Right cardiac atrium (tissue), 5 donors: ENCODE data around the gene ADAMTS17. TPM values are rescaled to one million over a fixed set of nuclear protein-coding genes. Genes with fewer than 3 reads are reported as not detected.

Source experiments
- ATAC-seq, 2 donors: fragments of 200-7000 bp; cut with Tn5 transposase; one replicate each; pipeline versions ENCODE4 v1.8.0 to v1.9.1; 2020; ENCODE audit warnings: moderate library complexity in 2 of 2, mild to moderate bottlenecking in 1 of 2
- DNase-seq, 3 donors: peaks; one replicate each; pipeline ENCODE4 v3.0.0-alpha.2; 2020
- H3K27ac ChIP-seq: one replicate; pipeline ENCODE4 v1.5.1; 2013; ENCODE audit warnings: mild to moderate bottlenecking, low read length, control low read depth, moderate library complexity
- H3K27me3 ChIP-seq: one replicate; pipeline ENCODE4 v1.6.1; 2013; ENCODE audit not compliant: control insufficient read depth, insufficient read depth
- H3K4me1 ChIP-seq: one replicate; pipeline ENCODE4 v1.6.1; 2013; ENCODE audit warnings: low read length; ENCODE audit not compliant: control insufficient read depth, insufficient read depth
- H3K4me3 ChIP-seq: one replicate; pipeline ENCODE4 v1.5.1; 2013; ENCODE audit warnings: low read length, control low read depth
- H3K9me3 ChIP-seq: one replicate; pipeline ENCODE4 v1.6.1; 2013; ENCODE audit warnings: low read length; ENCODE audit not compliant: control insufficient read depth
- WGBS: extraction: QIAGEN DNeasy Blood & Tissue Kit; methylation state at CpG from one replicate; pipeline ENCODE4 v1.1.7; 2013; 5-methylcytosine and 5-hydroxymethylcytosine counted together
- intact Hi-C, 4 donors: fragments of 100-400 bp; cut with DNase I; formaldehyde crosslinking; loops; one replicate each; pipeline versions ENCODE4 v1.11.0 to v1.14.0; 2022 to 2023
- polyA plus RNA-seq: library from polyadenylated mRNA; stranded (reverse); fragments of 200-250 nt; gene quantifications from one replicate; pipeline ENCODE4 v1.2.3, GENCODE V29; 2013
- total RNA-seq, 4 donors: library from RNA; stranded (reverse); fragmentation: NEBNext Ultra II Directional; extraction: Animal tissue kit (Norgen Biotek cat#: 25700); gene quantifications; one replicate each; pipeline ENCODE4 v1.2.1, GENCODE V29; 2021
- donor health status: healthy with polysubstance abuse.
- donor health status: DM: no; HTN: yes; CAD: no.
- donor health status: DM: no; HTN: no; CAD: no.
- donor health status: DM: no; HTN: yes; CAD: no; lungs with severe emphysema.
- donor health status: DM: yes; HTN: yes; CAD: no.

Gene ADAMTS17
- total and polyA plus RNA-seq, 5 donors, result 1.2 to 6.5 (median 2.6) TPM

DNA sequence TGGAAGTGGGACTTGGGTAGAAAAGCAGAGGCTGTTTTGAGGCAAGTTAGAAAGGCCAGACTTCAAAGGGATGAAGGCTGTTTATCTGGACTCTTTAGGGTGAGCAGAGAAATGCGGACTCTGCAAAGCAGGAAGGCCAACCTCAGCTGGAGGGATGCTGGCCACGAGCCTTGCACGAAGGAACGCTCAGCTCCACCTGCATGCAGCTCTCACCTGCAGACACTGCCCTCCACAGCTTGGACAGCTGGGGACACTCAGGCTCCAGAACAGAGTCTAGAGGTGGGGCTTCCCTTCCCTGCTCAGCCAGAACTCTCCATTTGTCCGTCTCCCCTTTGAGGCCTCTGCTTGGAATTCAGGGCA, 229.7 kb downstream of the ADAMTS17 start:
- ATAC-seq (no peak), DNase-seq (no peak)
- Histone ChIP-seq H3K4me3 (no peak overlapping the region), H3K27ac (peak overlapping the region; percentile 79), H3K27me3 (no peaks in the 10 kb centered on the region), H3K9me3 (no peaks in the 10 kb centered on the region), H3K4me1 (peaks cover 26% of the 10 kb centered on the region)
- WGBS, result 58% methylated on average over 5 of the region's 5 CpGs
- intact Hi-C loops, result no loop called here

DNA sequence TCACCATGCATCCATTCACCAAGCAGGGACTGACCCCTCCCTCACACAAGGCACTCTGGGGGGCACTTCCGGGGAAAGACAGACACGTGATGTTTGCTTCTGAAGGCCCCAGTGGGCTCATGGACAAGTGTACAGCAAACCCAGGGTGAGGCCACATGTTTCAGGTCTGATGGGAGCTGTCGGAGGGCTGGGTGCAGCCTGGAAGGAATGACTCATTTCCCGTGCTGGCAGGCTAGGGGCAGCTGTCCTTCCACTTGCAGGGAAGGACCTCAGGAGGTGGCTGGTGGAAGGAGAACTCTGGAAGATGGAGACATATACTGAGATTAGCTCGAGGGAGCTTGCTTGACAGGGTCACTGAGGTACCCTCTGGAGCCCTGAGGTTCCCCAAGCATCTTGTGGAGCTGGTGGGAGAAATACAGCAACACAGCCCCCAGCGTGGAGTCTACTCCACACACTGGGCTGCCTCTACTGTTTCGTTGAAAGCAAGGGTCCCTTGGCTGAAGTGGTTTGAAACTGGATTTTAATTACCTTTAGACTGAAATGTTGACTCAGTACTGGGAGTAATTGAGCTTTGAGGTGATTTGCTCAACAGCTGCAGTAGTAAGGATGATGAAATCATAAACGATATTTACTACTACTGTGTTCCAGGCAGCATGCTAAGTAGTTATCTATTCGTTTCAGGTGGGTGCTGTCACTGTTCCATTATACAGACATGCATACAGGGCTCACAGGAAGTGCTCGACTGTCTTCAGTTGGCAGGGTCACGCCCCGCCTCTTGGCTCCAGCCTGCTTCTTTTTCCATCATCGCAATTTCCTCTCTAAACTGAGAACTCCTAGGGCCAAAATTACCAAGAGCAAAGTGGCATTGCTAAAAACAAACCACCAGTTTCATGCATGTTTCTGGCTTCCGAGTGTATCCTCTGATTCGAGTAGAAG, 230.4 kb downstream of the ADAMTS17 start:
- WGBS, result 30% methylated on average over 15 of the region's 15 CpGs
- intact Hi-C loops, result no loop called here
- no peaks in the 10 kb centered on the region for H3K27me3 ChIP-seq
- H3K9me3 ChIP-seq, result no peaks in the 10 kb centered on the region
- ATAC-seq (peak; percentile 65 to 87), DNase-seq (peak; percentile 85 to 86 (median 86))
- peaks cover 21% of the 10 kb centered on the region for H3K4me1 ChIP-seq
- peak overlapping the region; percentile 79 for H3K27ac ChIP-seq
- no peak overlapping the region for H3K4me3 ChIP-seq

DNA sequence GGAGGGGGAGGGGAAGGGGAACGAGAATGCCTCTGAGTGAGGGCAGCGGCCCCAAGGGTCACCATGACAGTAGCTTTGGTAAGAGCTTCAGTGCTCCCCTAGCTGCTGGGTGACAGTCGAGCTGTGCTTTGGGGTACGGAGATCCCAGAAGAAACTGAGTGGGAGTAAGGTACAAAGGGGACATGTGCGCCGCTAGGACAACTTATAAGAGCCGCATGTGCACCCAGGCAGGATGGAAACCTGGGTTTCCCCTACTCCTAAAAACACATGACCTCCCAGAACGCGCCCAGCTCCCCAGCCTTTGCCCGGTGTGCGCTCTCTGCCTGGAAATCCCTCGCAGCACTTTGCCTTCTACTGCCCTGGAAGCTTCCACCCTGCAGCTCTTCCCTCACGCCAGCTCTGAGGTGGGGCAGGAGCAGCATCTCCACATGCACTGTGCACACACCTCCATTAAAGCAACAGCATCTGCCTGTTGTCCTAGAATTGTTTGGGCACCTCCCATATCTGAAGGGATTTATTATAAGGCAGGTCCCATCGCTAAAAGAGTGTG, 232.2 kb downstream of the ADAMTS17 start:
- ATAC-seq, result no peak
- Histone ChIP-seq H3K27ac (no peak overlapping the region), H3K27me3 (no peaks in the 10 kb centered on the region), H3K4me3 (no peak overlapping the region), H3K9me3 (no peaks in the 10 kb centered on the region), H3K4me1 (peaks cover 15% of the 10 kb centered on the region)
- DNase-seq, result no peak
- intact Hi-C loops, result no loop called here
- 90% methylated on average over 14 of the region's 14 CpGs for WGBS

DNA sequence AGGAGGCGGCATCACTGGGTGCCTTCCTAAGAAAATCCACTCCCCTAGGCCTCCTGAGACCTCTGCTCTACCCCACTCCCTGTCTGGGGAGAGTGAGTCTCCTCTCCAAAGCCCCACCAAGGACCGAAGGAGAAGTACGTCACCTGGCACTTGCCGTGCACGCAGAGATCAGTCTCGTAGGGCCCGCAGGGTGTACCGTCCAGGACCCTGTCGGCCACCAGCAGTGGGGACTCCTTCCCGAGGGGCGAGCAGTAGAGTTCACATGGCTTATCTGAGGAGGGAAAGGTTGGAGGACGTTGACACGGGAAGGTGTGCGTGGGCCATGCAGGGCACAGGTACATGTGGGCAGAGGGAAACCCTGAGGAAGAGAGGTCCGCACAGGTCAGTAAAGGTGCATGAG, 232.9 kb downstream of the ADAMTS17 start:
- DNase-seq, result no peak
- H3K9me3 ChIP-seq, result no peaks in the 10 kb centered on the region
- no peak overlapping the region for H3K27ac ChIP-seq
- 97% methylated on average over 15 of the region's 15 CpGs for WGBS
- H3K4me3 ChIP-seq, result no peak overlapping the region
- H3K4me1 ChIP-seq, result peaks cover 15% of the 10 kb centered on the region
- no peaks in the 10 kb centered on the region for H3K27me3 ChIP-seq
- ATAC-seq, result no peak
- intact Hi-C loops, result no loop called here

DNA sequence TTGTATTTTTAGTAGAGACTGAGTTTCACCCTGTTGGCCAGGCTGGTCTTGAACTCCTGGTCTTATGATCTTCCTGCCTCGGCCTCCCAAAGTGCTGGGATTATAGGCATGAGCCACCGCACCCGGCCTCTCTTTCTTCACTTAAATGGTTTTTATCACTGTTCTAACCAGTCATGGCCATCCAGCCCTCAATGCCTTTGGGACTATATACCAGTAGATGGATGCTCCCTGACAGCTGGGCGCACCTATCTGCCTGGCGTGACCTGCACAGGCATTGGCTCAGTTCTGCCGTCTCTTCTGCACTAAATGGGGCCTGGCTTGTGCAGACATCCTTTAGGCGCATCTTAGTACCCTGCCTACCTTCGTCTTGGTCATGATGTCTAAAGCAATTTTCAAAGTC, 233.4 kb downstream of the ADAMTS17 start:
- ATAC-seq, result no peak
- WGBS, result 98% methylated on average over 8 of the region's 8 CpGs
- peaks cover 15% of the 10 kb centered on the region for H3K4me1 ChIP-seq
- no peaks in the 10 kb centered on the region for H3K27me3 ChIP-seq
- intact Hi-C loops, result no loop called here
- H3K4me3 ChIP-seq, result no peak overlapping the region
- no peak overlapping the region for H3K27ac ChIP-seq
- no peak for DNase-seq
- no peaks in the 10 kb centered on the region for H3K9me3 ChIP-seq

DNA sequence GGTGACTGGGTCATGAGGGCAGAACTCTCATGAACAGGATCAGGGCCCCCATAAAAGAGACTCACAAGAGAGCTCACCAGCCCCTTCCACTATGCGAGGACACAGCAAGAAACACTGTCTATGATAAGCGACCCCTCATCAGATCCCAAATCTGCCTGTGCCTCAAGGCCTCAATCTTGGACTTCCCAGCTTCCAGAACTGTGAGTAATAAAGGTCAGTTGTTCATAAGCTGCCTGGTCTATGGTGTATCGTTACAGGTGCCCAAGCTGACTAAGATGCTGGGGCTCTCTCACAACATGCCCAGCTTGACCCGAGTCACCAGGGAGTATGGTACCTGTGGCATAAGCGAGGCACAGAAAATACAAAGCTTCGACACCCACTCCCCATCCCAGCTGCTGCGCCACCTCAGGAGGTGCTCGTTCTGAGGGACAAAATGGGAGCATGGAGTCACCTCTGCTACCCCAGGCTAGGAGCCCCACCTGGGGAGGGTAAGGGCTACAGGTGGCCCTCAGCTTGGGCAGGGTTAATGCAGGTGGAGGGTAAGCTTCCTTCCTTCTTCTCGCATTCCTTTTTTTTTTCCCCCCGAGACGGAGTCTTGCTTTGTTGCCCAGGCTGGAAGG, 234.1 kb downstream of the ADAMTS17 start:
- H3K27me3 ChIP-seq, result no peaks in the 10 kb centered on the region
- intact Hi-C loops, result no loop called here
- WGBS, result 96% methylated on average over 11 of the region's 11 CpGs
- no peaks in the 10 kb centered on the region for H3K9me3 ChIP-seq
- H3K27ac ChIP-seq, result no peak overlapping the region
- no peak for DNase-seq
- peaks cover 15% of the 10 kb centered on the region for H3K4me1 ChIP-seq
- no peak overlapping the region for H3K4me3 ChIP-seq
- ATAC-seq, result no peak

DNA sequence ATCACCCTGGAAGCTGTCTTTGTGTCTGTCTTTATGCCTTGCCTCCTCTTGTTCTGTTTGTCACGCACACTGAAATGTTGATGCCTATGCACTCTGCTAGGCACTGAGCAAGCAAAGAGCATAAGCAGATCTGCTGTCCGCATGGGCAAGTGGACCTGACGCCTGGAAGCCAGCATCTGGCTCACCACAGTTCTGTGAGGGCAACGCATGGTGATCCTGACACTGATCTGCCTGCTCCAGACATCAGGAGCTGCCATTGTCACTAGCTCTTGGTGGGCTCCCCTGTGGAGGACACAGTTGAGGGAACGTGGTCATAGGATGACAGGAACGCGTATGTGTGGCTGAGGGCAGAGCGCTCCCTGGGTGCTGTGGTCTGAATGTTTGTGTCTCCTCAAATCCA, 234.6 kb downstream of the ADAMTS17 start:
- peaks cover 13% of the 10 kb centered on the region for H3K4me1 ChIP-seq
- DNase-seq (no peak), ATAC-seq (no peak)
- intact Hi-C loops, result no loop called here
- no peak overlapping the region for H3K4me3 ChIP-seq
- WGBS, result 91% methylated on average over 8 of the region's 8 CpGs
- H3K27ac ChIP-seq, result no peak overlapping the region
- H3K27me3 ChIP-seq, result no peaks in the 10 kb centered on the region
- H3K9me3 ChIP-seq, result no peaks in the 10 kb centered on the region

DNA sequence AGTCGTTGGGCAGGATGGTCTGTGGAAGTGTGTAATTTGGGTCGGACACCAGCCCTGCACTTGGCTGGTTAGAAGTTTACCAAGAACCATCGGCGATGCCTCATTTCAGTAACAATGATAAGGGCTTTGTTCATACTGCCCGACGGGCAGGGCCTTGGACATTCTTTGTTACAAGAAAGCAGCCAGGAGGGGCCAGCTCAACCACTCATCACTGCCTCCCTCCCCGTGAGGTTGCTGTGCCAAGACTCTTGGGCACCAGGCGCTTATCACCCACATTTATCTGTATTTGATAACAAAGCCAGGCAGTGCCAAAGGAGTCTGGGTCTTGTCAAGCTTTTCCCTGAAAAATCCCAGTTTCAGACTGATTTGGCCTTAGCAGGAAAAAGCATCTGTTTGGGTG, 235.0 kb downstream of the ADAMTS17 start:
- intact Hi-C loops, result no loop called here
- peaks cover 10% of the 10 kb centered on the region for H3K4me1 ChIP-seq
- H3K27ac ChIP-seq, result no peak overlapping the region
- no peak overlapping the region for H3K4me3 ChIP-seq
- ATAC-seq, result peak in 1 of 2 donors; percentile 8
- H3K27me3 ChIP-seq, result no peaks in the 10 kb centered on the region
- WGBS, result 38% methylated on average over 8 of the region's 8 CpGs
- no peaks in the 10 kb centered on the region for H3K9me3 ChIP-seq
- no peak for DNase-seq

DNA sequence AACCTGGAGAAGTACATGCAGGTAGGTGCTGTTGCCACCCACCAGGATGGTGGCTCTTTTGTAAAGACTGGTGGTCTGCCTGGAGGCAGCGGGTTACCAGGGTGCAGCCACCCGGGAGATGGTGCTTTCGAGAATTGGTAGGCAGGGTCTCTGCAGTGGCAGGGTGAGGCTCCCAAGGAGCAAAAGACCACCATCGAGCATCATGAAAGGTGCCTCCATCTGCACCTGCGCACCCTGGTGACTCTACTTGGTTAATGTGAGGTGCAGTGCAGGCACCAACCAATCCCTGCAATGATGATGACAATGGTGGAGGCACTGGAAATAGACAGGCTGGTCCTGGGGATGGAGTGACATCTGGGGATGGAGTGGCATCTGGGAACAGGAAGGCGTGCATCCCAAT, 236.7 kb downstream of the ADAMTS17 start:
- no peaks in the 10 kb centered on the region for H3K27me3 ChIP-seq
- DNase-seq (no peak), ATAC-seq (no peak)
- WGBS, result 96% methylated on average over 6 of the region's 6 CpGs
- intact Hi-C loops, result no loop called here
- no peak overlapping the region for H3K27ac ChIP-seq
- H3K4me1 ChIP-seq, result no peaks in the 10 kb centered on the region
- H3K4me3 ChIP-seq, result no peak overlapping the region
- H3K9me3 ChIP-seq, result no peaks in the 10 kb centered on the region

DNA sequence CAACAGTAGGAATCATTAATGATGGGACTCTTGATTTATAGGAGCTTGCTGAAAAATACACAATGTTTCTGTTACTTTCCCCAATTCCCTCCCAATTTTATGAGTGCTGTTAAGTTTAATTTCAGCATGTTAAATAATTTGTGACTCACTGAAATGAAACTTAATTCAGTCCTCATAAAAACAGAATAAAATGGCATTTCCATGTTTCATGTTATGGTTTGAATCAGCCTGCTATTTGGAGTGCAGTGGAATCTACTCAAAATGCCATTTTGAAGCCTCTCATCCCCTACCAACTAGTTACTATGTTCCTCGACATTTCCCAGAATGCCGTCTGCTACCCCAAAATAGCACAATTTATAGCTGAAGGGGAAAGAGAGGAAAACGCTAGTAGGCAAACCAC, 237.5 kb downstream of the ADAMTS17 start:
- Histone ChIP-seq H3K27me3 (no peaks in the 10 kb centered on the region), H3K4me3 (no peak overlapping the region), H3K9me3 (no peaks in the 10 kb centered on the region), H3K4me1 (no peaks in the 10 kb centered on the region), H3K27ac (no peak overlapping the region)
- ATAC-seq, result no peak
- intact Hi-C loops, result no loop called here
- WGBS, result 82% methylated on average over 3 of the region's 3 CpGs
- DNase-seq, result no peak

DNA sequence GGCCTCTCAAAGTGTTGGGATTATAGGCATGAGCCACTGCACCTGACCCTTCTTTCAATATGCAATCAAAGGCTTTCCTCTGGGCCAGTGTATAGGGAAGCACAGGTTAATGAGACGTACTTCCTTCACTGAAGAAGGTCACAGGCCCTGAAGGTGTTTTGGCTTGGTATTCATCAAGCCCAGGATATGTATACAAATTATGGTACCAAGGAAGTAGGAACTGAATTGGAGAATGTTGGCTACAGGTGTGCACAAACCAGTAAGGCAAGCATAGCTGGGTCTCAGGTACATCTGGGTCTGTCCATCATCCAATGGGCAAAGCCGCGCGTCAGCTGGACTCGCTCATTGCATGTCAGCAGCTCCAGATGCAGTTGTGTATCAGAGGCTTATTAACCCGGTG, 237.9 kb downstream of the ADAMTS17 start:
- no peak overlapping the region for H3K27ac ChIP-seq
- H3K4me1 ChIP-seq, result no peaks in the 10 kb centered on the region
- 98% methylated on average over 6 of the region's 6 CpGs for WGBS
- no peaks in the 10 kb centered on the region for H3K9me3 ChIP-seq
- ATAC-seq, result no peak
- no peak for DNase-seq
- intact Hi-C loops, result no loop called here
- no peaks in the 10 kb centered on the region for H3K27me3 ChIP-seq
- no peak overlapping the region for H3K4me3 ChIP-seq
